Pancreas (tissue), 10 donors: ENCODE results near the gene FAM124A. TPM values are rescaled to one million over a fixed set of nuclear protein-coding genes. Genes with fewer than 3 reads are reported as not detected.

Experiments
- ATAC-seq, 4 donors: fragments of 200-7000 bp; cut with Tn5 transposase; one replicate each; pipeline versions ENCODE4 v1.8.0 to v1.9.1; 2020; ENCODE audit warnings: mild to moderate bottlenecking in 4 of 4, moderate library complexity in 4 of 4
- DNase-seq, 6 donors: peaks; one replicate each; pipeline ENCODE4 v3.0.0-alpha.2; 2020
- FAIRE-seq: peaks from 2 replicates; lab custom pipeline; 2012; peaks lifted over from hg19 to GRCh38; lab: Jason Lieb, UNC
- H3K27ac ChIP-seq, 4 donors: fragments of 200-600 bp; sonication (generic); 1 replicate in 3 of 4; 2 replicates in 1 of 4; pipeline versions ENCODE4 v1.5.0 to v1.8.0; 2020
- H3K27me3 ChIP-seq, 4 donors: fragments of 200-600 bp; one replicate each; pipeline ENCODE4 v1.8.0; 2021
- H3K36me3 ChIP-seq, 3 donors: fragments of 200-600 bp; sonication (generic) in 1 of 3; one replicate each; pipeline versions ENCODE4 v1.5.0 to v1.8.0; 2020 to 2021
- H3K4me1 ChIP-seq, 3 donors: fragments of 200-600 bp; one replicate each; pipeline ENCODE4 v1.8.0; 2021
- H3K4me3 ChIP-seq, 4 donors: fragments of 200-600 bp; sonication (generic) in 2 of 4; one replicate each; pipeline versions ENCODE4 v1.5.0 to v1.8.0; 2020 to 2021
- H3K9me3 ChIP-seq, 4 donors: fragments of 200-600 bp; one replicate each; pipeline ENCODE4 v1.8.0; 2021
- CTCF ChIP-seq, 4 donors: fragments of 200-600 bp; sonication (generic) in 3 of 4; IDR thresholded peaks; one replicate each; pipeline versions ENCODE4 v1.5.0 to v1.8.0; 2021; ENCODE audit warnings: antibody characterized with exemption in 4 of 4
- WGBS, 2 donors: extraction: QIAGEN DNeasy Blood & Tissue Kit; methylation state at CpG; one replicate each; pipeline ENCODE4 v1.1.7; 2013; 5-methylcytosine and 5-hydroxymethylcytosine counted together
- intact Hi-C, 3 donors: fragments of 100-400 bp; cut with DNase I; formaldehyde crosslinking; loops; one replicate each; pipeline versions ENCODE4 v1.11.1 to v1.14.2; 2022
- polyA plus RNA-seq, 2 donors: library from polyadenylated mRNA; stranded (reverse); fragments of 200-250 nt; gene quantifications; one replicate each; pipeline ENCODE4 v1.2.3, GENCODE V29; 2013
- total RNA-seq, 6 donors: library from RNA; stranded (reverse); fragmentation: NEBNext Ultra II Directional in 4 of 6; extraction: Animal tissue kit (Norgen Biotek cat#: 25700) in 4 of 6; gene quantifications; one replicate each; pipeline versions ENCODE4 v1.2.1 to v1.2.4, GENCODE V29; 2021 to 2023
- donor health status: healthy with polysubstance abuse.
- donor health status: DM: no; HTN: no; CAD: no; lungs with moderate emphysema.
- donor health status: DM: no; HTN: no; CAD: no.
- donor health status: control.
- donor health status: control.
- donor health status: Bipolar disorder and iron deficiency.
- donor health status: DM: yes; HTN: yes; CAD: no.
- donor health status: DM: no; HTN: no; CAD: no.
- donor health status: DM: no; HTN: no; CAD: no.
- donor health status: DM: yes; HTN: yes; CAD: no.

Gene FAM124A
- total and polyA plus RNA-seq, 8 donors: 0.47 to 1.6 (median 0.77) TPM

- no peaks in the 10 kb centered on the region for H3K36me3 ChIP-seq
- 68 to 79% methylated on average over 4 of the region's 4 CpGs for WGBS, 2 donors
- no peaks in the 10 kb centered on the region for H3K9me3 ChIP-seq
- ATAC-seq (no peak), FAIRE-seq (no peak), DNase-seq (no peak)
- no peaks in the 10 kb centered on the region for H3K27me3 ChIP-seq
- no peak overlapping the region for H3K4me3 ChIP-seq
- no peak overlapping the region for H3K27ac ChIP-seq
- no peaks in the 10 kb centered on the region for H3K4me1 ChIP-seq
- no peak for TF ChIP-seq CTCF (IDR thresholded peaks at IDR 0.05)
- intact Hi-C loops: no loop called here
These were observed 43.6 kb upstream of the FAM124A start for GRCh38 chr13:51178456-51179074.

- H3K36me3 ChIP-seq: no peaks in the 10 kb centered on the region
- no peaks in the 10 kb centered on the region for H3K4me1 ChIP-seq
- DNase-seq: no peak
- 60 to 75% methylated on average over 5 of the region's 5 CpGs for WGBS, 2 donors
- H3K27ac ChIP-seq: no peak overlapping the region
- intact Hi-C loops: no loop called here
- H3K27me3 ChIP-seq: no peaks in the 10 kb centered on the region
- H3K4me3 ChIP-seq: no peak overlapping the region
- no peak for TF ChIP-seq CTCF (IDR thresholded peaks at IDR 0.05)
- no peak for FAIRE-seq
- H3K9me3 ChIP-seq: no peaks in the 10 kb centered on the region
- no peak for ATAC-seq
These were observed 42.7 kb upstream of the FAM124A start for GRCh38 chr13:51179432-51179971.

GRCh38 chr13:51180853-51181511 lies 41.2 kb upstream of the FAM124A start:
- H3K4me3 ChIP-seq: no peak overlapping the region
- no peak for TF ChIP-seq CTCF (IDR thresholded peaks at IDR 0.05)
- ATAC-seq (no peak), DNase-seq (no peak), FAIRE-seq (no peak)
- H3K27me3 ChIP-seq: no peaks in the 10 kb centered on the region
- H3K4me1 ChIP-seq: no peaks in the 10 kb centered on the region
- no peak overlapping the region for H3K27ac ChIP-seq
- H3K36me3 ChIP-seq: no peaks in the 10 kb centered on the region
- WGBS, 2 donors: 26 to 28% methylated on average over 2 of the region's 2 CpGs
- intact Hi-C loops: no loop called here
- no peaks in the 10 kb centered on the region for H3K9me3 ChIP-seq

GRCh38 chr13:51181786-51182383 lies 40.3 kb upstream of the FAM124A start:
- intact Hi-C loops: no loop called here
- Histone ChIP-seq H3K27me3 (no peaks in the 10 kb centered on the region), H3K4me3 (no peak overlapping the region), H3K9me3 (no peaks in the 10 kb centered on the region), H3K4me1 (no peaks in the 10 kb centered on the region), H3K27ac (no peak overlapping the region), H3K36me3 (no peaks in the 10 kb centered on the region)
- FAIRE-seq (no peak), DNase-seq (no peak), ATAC-seq (no peak)
- 57 to 64% methylated on average over 4 of the region's 4 CpGs for WGBS, 2 donors
- TF ChIP-seq CTCF (IDR thresholded peaks at IDR 0.05): no peak
